NCI-H2196 treated with DMSO at 0.1 percent for 48 hours (cell line): Measurements from ENCODE around the gene DSCAML1.
"Not testable (repeated sequence)": the region's sequence is repeated elsewhere in the genome, so short reads cannot be mapped to it uniquely, and the experiment has no call there.

Experiments used
- DNase-seq: peaks from one replicate; lab custom pipeline; 2025; ENCODE audit not compliant: unreplicated experiment; lab: John Stamatoyannopoulos, UW

Gene DSCAML1

GRCh38 chr11:117820071-117820470 is 23.1 kb upstream of the DSCAML1 start:
- peak; percentile 40 for DNase-seq

GRCh38 chr11:117819096-117820040 is 22.4 kb upstream of the DSCAML1 start:
- peak; percentile 72 for DNase-seq

GRCh38 chr11:117818041-117818873 is 21.2 kb upstream of the DSCAML1 start:
- DNase-seq, result no peak

GRCh38 chr11:117817368-117818040 is 20.5 kb upstream of the DSCAML1 start:
- DNase-seq, result peak; percentile 56

- DNase-seq, result no peak
Measured at GRCh38 chr11:117816846-117817367, 19.9 kb upstream of the DSCAML1 start.

GRCh38 chr11:117816151-117816741 is 19.2 kb upstream of the DSCAML1 start:
- no peak for DNase-seq

- DNase-seq, result no peak
Measured at GRCh38 chr11:117815262-117815803, 18.3 kb upstream of the DSCAML1 start.

- DNase-seq, result peak; percentile 59
Measured at GRCh38 chr11:117814766-117815261, 17.8 kb upstream of the DSCAML1 start.

GRCh38 chr11:117814204-117814765 is 17.3 kb upstream of the DSCAML1 start:
- no peak for DNase-seq

GRCh38 chr11:117810056-117810451 is 13.0 kb upstream of the DSCAML1 start:
- not testable (repeated sequence) for DNase-seq

- DNase-seq, result peak; percentile 68
Measured at GRCh38 chr11:117809236-117810055, 12.4 kb upstream of the DSCAML1 start.

GRCh38 chr11:117808784-117809183 is 11.8 kb upstream of the DSCAML1 start:
- DNase-seq, result no peak

- peak; percentile 53 for DNase-seq
Measured at GRCh38 chr11:117807482-117808327, 10.7 kb upstream of the DSCAML1 start.

GRCh38 chr11:117806846-117807245 is 9.8 kb upstream of the DSCAML1 start:
- DNase-seq, result no peak

GRCh38 chr11:117805045-117805444 is 8.0 kb upstream of the DSCAML1 start:
- no peak for DNase-seq

GRCh38 chr11:117803896-117804295 is 6.9 kb upstream of the DSCAML1 start:
- no peak for DNase-seq

- DNase-seq, result no peak
Measured at GRCh38 chr11:117799634-117800033, 2.6 kb upstream of the DSCAML1 start.

- DNase-seq, result no peak
Measured at GRCh38 chr11:117796456-117796871, 552 bp downstream of the DSCAML1 start.
